Right atrium auricular region (tissue), 2 donors: ENCODE measurements around the gene GRIK4. TPM values are rescaled to one million over a fixed set of nuclear protein-coding genes. Genes with fewer than 3 reads are reported as not detected.

Experiments
- DNase-seq: peaks from one replicate; pipeline ENCODE4 v3.0.0-alpha.2; 2019; ENCODE audit warnings: low spot score
- H3K27ac ChIP-seq, 2 donors: fragments of 200-600 bp; sonication (generic); 1 replicate in 1 of 2; 2 replicates in 1 of 2; pipeline ENCODE4 v1.5.1; 2016 to 2019
- H3K27me3 ChIP-seq, 2 donors: fragments of 200-600 bp; sonication (generic); one replicate each; pipeline versions ENCODE4 v1.5.1 to v1.6.0; 2017 to 2019
- H3K36me3 ChIP-seq: fragments of 200-600 bp; sonication (generic); one replicate; pipeline ENCODE4 v1.5.1; 2016
- H3K4me1 ChIP-seq, 2 donors: fragments of 200-600 bp; sonication (generic); one replicate each; pipeline versions ENCODE4 v1.5.1 to v1.6.0; 2017 to 2019
- H3K4me3 ChIP-seq, 2 donors: fragments of 200-600 bp; sonication (generic); 1 replicate in 1 of 2; 2 replicates in 1 of 2; pipeline ENCODE4 v1.5.1; 2017 to 2019; ENCODE audit warnings: mild to moderate bottlenecking in 1 of 2, moderate library complexity in 1 of 2
- H3K9me3 ChIP-seq, 2 donors: fragments of 200-600 bp; sonication (generic); one replicate each; pipeline ENCODE4 v1.5.1; 2019
- CTCF ChIP-seq, 2 donors: fragments of 200-600 bp; sonication (generic); IDR thresholded peaks; one replicate each; pipeline ENCODE4 v1.5.1; 2019; ENCODE audit warnings: antibody characterized with exemption in 2 of 2
- total RNA-seq, 2 donors: library from RNA; depleted of rRNA; stranded (reverse); fragments of >200 nt; gene quantifications; one replicate each; pipeline ENCODE4 v1.1.0, GENCODE V29; 2016

GRIK4 gene
- total RNA-seq, 2 donors from 2014 or later: 0.04 to 0.30 TPM

GRCh38 chr11:120571476-120571875 is 59.9 kb downstream of the GRIK4 start:
- no peaks in the 10 kb centered on the region for H3K4me1 ChIP-seq
- H3K36me3 ChIP-seq: no peaks in the 10 kb centered on the region
- H3K27me3 ChIP-seq: no peaks in the 10 kb centered on the region
- no peak for TF ChIP-seq CTCF (IDR thresholded peaks at IDR 0.05)
- DNase-seq: no peak
- H3K27ac ChIP-seq: no peak overlapping the region
- H3K9me3 ChIP-seq: no peaks in the 10 kb centered on the region
- no peak overlapping the region for H3K4me3 ChIP-seq

GRCh38 chr11:120573756-120574354 is 62.3 kb downstream of the GRIK4 start:
- no peak overlapping the region for H3K4me3 ChIP-seq
- H3K4me1 ChIP-seq: no peaks in the 10 kb centered on the region
- no peaks in the 10 kb centered on the region for H3K36me3 ChIP-seq
- no peak overlapping the region for H3K27ac ChIP-seq
- no peak for DNase-seq
- H3K9me3 ChIP-seq: no peaks in the 10 kb centered on the region
- no peaks in the 10 kb centered on the region for H3K27me3 ChIP-seq
- no peak for TF ChIP-seq CTCF (IDR thresholded peaks at IDR 0.05)

GRCh38 chr11:120574876-120575275 is 63.3 kb downstream of the GRIK4 start:
- no peaks in the 10 kb centered on the region for H3K27me3 ChIP-seq
- no peaks in the 10 kb centered on the region for H3K9me3 ChIP-seq
- H3K36me3 ChIP-seq: no peaks in the 10 kb centered on the region
- DNase-seq: no peak
- no peak overlapping the region for H3K27ac ChIP-seq
- TF ChIP-seq CTCF (IDR thresholded peaks at IDR 0.05): no peak
- no peaks in the 10 kb centered on the region for H3K4me1 ChIP-seq
- no peak overlapping the region for H3K4me3 ChIP-seq

- no peaks in the 10 kb centered on the region for H3K9me3 ChIP-seq
- DNase-seq: no peak
- TF ChIP-seq CTCF (IDR thresholded peaks at IDR 0.05): no peak
- H3K36me3 ChIP-seq: no peaks in the 10 kb centered on the region
- no peaks in the 10 kb centered on the region for H3K27me3 ChIP-seq
- H3K4me3 ChIP-seq: no peak overlapping the region
- H3K27ac ChIP-seq: no peak overlapping the region
- H3K4me1 ChIP-seq: no peaks in the 10 kb centered on the region
Observed at GRCh38 chr11:120575461-120575860, 63.9 kb downstream of the GRIK4 start.

GRCh38 chr11:120576606-120577005 is 65.1 kb downstream of the GRIK4 start:
- Histone ChIP-seq H3K36me3 (no peaks in the 10 kb centered on the region), H3K9me3 (no peaks in the 10 kb centered on the region), H3K4me1 (no peaks in the 10 kb centered on the region), H3K27me3 (no peaks in the 10 kb centered on the region), H3K27ac (no peak overlapping the region), H3K4me3 (no peak overlapping the region)
- no peak for DNase-seq
- no peak for TF ChIP-seq CTCF (IDR thresholded peaks at IDR 0.05)

GRCh38 chr11:120577041-120577440 is 65.5 kb downstream of the GRIK4 start:
- Histone ChIP-seq H3K4me1 (no peaks in the 10 kb centered on the region), H3K36me3 (no peaks in the 10 kb centered on the region), H3K27ac (no peak overlapping the region), H3K9me3 (no peaks in the 10 kb centered on the region), H3K27me3 (no peaks in the 10 kb centered on the region), H3K4me3 (no peak overlapping the region)
- TF ChIP-seq CTCF (IDR thresholded peaks at IDR 0.05): no peak
- no peak for DNase-seq
